WTC11 (cell line): Measurements from ENCODE around the gene KCND3. TPM values are rescaled to one million over a fixed set of nuclear protein-coding genes. Genes with fewer than 3 reads are reported as not detected.

ENCODE experiments used
- ATAC-seq: fragments of 200-7000 bp; cut with Tn5 transposase; 2 replicates; pipeline ENCODE4 v1.10.0; 2021; ENCODE audit warnings: mild to moderate bottlenecking, moderate library complexity
- CTCF ChIA-PET: fragments of 300-600 bp; sonication (Branson Sonifier 250); formaldehyde crosslinking; loops from one replicate; lab custom pipeline; 2021; ENCODE audit warnings: antibody characterized with exemption; lab: Charles Lee
- POLR2A ChIA-PET: fragments of 350-600 bp; sonication (Branson Sonifier 250); formaldehyde crosslinking; loops from one replicate; lab custom pipeline; 2021; ENCODE audit warnings: antibody characterized with exemption; lab: Charles Lee
- DNase-seq: peaks from one replicate; pipeline ENCODE4 v3.0.0; 2021; ENCODE audit warnings: low spot score
- H3K27ac Mint-ChIP-seq: 2 replicates; pipeline ENCODE4 v1.8.0; 2021; ENCODE audit warnings: mixed read lengths
- H3K27me3 Mint-ChIP-seq: 2 replicates; pipeline ENCODE4 v1.8.0; 2021; ENCODE audit warnings: low read depth, mild to moderate bottlenecking, moderate library complexity, mixed read lengths
- H3K36me3 Mint-ChIP-seq: 2 replicates; pipeline ENCODE4 v1.8.0; 2021; ENCODE audit warnings: mixed read lengths
- H3K4me1 Mint-ChIP-seq: 2 replicates; pipeline ENCODE4 v1.8.0; 2022; ENCODE audit warnings: mixed read lengths
- H3K4me3 Mint-ChIP-seq: 2 replicates; pipeline ENCODE4 v1.8.0; 2021; ENCODE audit warnings: mild to moderate bottlenecking, moderate library complexity, mixed read lengths
- H3K9me3 Mint-ChIP-seq: 2 replicates; pipeline ENCODE4 v1.8.0; 2021; ENCODE audit warnings: mixed read lengths
- AR ChIP-seq: fragments of 250-450 bp; sonication (Bioruptor Pico); IDR thresholded peaks from 2 replicates; pipeline ENCODE4 v1.9.0; 2021; ENCODE audit warnings: mild to moderate bottlenecking
- ATF6 ChIP-seq: sonication (generic); formaldehyde crosslinking; IDR thresholded peaks from 2 replicates; pipeline ENCODE4 v1.8.1; 2023; ENCODE audit warnings: mild to moderate bottlenecking, missing genetic modification reagents
- ETV6 ChIP-seq: sonication (generic); formaldehyde crosslinking; IDR thresholded peaks from 2 replicates; pipeline ENCODE4 v1.8.1; 2022; ENCODE audit warnings: mild to moderate bottlenecking, missing genetic modification reagents
- FOXP1 ChIP-seq: sonication (generic); formaldehyde crosslinking; IDR thresholded peaks from 2 replicates; pipeline ENCODE4 v1.8.0; 2022; ENCODE audit warnings: missing genetic modification reagents, mild to moderate bottlenecking, moderate library complexity, borderline replicate concordance
- GABPB1 ChIP-seq: sonication (generic); formaldehyde crosslinking; IDR thresholded peaks from 2 replicates; pipeline ENCODE4 v1.8.1; 2023; ENCODE audit warnings: mild to moderate bottlenecking, missing genetic modification reagents
- IRF2 ChIP-seq: sonication (generic); formaldehyde crosslinking; IDR thresholded peaks from 2 replicates; pipeline ENCODE4 v1.8.0; 2022; ENCODE audit warnings: low read depth, missing genetic modification reagents, borderline replicate concordance
- JAZF1 ChIP-seq: fragments of 250-450 bp; sonication (Bioruptor Pico); IDR thresholded peaks from 2 replicates; pipeline ENCODE4 v1.9.0; 2021; ENCODE audit warnings: moderate library complexity, mild to moderate bottlenecking, inconsistent platforms
- JUN ChIP-seq: sonication (generic); formaldehyde crosslinking; IDR thresholded peaks from 2 replicates; pipeline ENCODE4 v1.8.0; 2023; ENCODE audit warnings: mild to moderate bottlenecking, missing genetic modification reagents
- MLX ChIP-seq: sonication (generic); formaldehyde crosslinking; IDR thresholded peaks from 2 replicates; pipeline ENCODE4 v1.8.1; 2023; ENCODE audit warnings: mild to moderate bottlenecking, missing genetic modification reagents, moderate library complexity
- NR2C2 ChIP-seq: sonication (generic); formaldehyde crosslinking; IDR thresholded peaks from 2 replicates; pipeline ENCODE4 v1.8.0; 2022; ENCODE audit warnings: mild to moderate bottlenecking, missing genetic modification reagents
- SOX15 ChIP-seq: fragments of 250-450 bp; sonication (Bioruptor Pico); IDR thresholded peaks from 2 replicates; pipeline ENCODE4 v1.9.0; 2021; ENCODE audit warnings: mild to moderate bottlenecking
- TCF7 ChIP-seq: sonication (generic); formaldehyde crosslinking; IDR thresholded peaks from 2 replicates; pipeline ENCODE4 v1.8.0; 2022; ENCODE audit warnings: mild to moderate bottlenecking, low read depth, missing genetic modification reagents, moderate library complexity
- ZNF317 ChIP-seq: sonication (generic); formaldehyde crosslinking; IDR thresholded peaks from 2 replicates; pipeline ENCODE4 v1.8.1; 2023; ENCODE audit warnings: low read depth, mild to moderate bottlenecking, moderate library complexity, missing genetic modification reagents, borderline replicate concordance
- ZNF396 ChIP-seq: fragments of 250-450 bp; sonication (Bioruptor Pico); IDR thresholded peaks from 2 replicates; pipeline ENCODE4 v1.8.0; 2021; ENCODE audit warnings: mild to moderate bottlenecking, moderate library complexity, borderline replicate concordance
- ZNF532 ChIP-seq: fragments of 250-450 bp; sonication (Bioruptor Pico); IDR thresholded peaks from 2 replicates; pipeline ENCODE4 v1.9.0; 2021; ENCODE audit warnings: mild to moderate bottlenecking, borderline replicate concordance
- ZNF671 ChIP-seq: fragments of 250-450 bp; sonication (Bioruptor Pico); IDR thresholded peaks from 2 replicates; pipeline ENCODE4 v1.8.0; 2021; ENCODE audit warnings: mild to moderate bottlenecking
- total RNA-seq: library from RNA; stranded (reverse); gene quantifications from 3 replicates; pipeline ENCODE4 v1.2.3, GENCODE V29; 2021
- TF ChIP-seq, protein P1 (sequence below): sonication (generic); formaldehyde crosslinking; conservative IDR thresholded peaks from 2 replicates; pipeline ENCODE4 v1.8.1; 2022; ENCODE audit warnings: mild to moderate bottlenecking, missing genetic modification reagents

KCND3 gene
- total RNA-seq, 1 experiment from 2014 or later: 0.35 TPM

GRCh38 chr1:111982428-111982827 lies 7.0 kb downstream of the KCND3 start (continued):
- TF ChIP-seq GABPB1 (no peak), MLX (CRISPR knock-in tag) (no peak), IRF2 (CRISPR knock-in tag) (no peak), ATF6 (CRISPR knock-in tag) (no peak), AR (no peak)

- Mint-ChIP-seq H3K27ac (no peak overlapping the region), H3K27me3 (peaks cover 42% of the 10 kb centered on the region), H3K4me3 (no peak overlapping the region), H3K9me3 (peaks cover 7% of the 10 kb centered on the region), H3K36me3 (no peaks in the 10 kb centered on the region), H3K4me1 (peaks cover 17% of the 10 kb centered on the region)
- DNase-seq (no peak), ATAC-seq (no peak)
- ChIA-PET POLR2A (no interaction called here), CTCF (interaction anchor here (0.8 to 1.5 kb wide), 2 partner anchors 9 to 19 kb away, joined by 3 read pairs; no protein-coding TSS in a partner anchor)
- TF ChIP-seq SOX15 (CRISPR knock-in tag): no peak
- no peak for TF ChIP-seq FOXP1 (CRISPR knock-in tag)
Measured at GRCh38 chr1:111981871-111982270, 7.6 kb downstream of the KCND3 start.

- Mint-ChIP-seq H3K27me3 (peaks cover 34% of the 10 kb centered on the region), H3K36me3 (no peaks in the 10 kb centered on the region), H3K4me3 (no peak overlapping the region), H3K9me3 (peaks cover 7% of the 10 kb centered on the region), H3K27ac (no peak overlapping the region), H3K4me1 (peaks cover 19% of the 10 kb centered on the region)
- TF ChIP-seq ZNF671 (no peak), ZNF532 (CRISPR knock-in tag) (no peak), JAZF1 (CRISPR knock-in tag) (no peak), ZNF317 (CRISPR knock-in tag) (no peak), JUN (CRISPR knock-in tag) (no peak), ZNF396 (CRISPR knock-in tag) (no peak), ETV6 (no peak), NR2C2 (CRISPR knock-in tag) (no peak), TCF7 (CRISPR knock-in tag) (no peak)
- TF ChIP-seq, protein P1, sequence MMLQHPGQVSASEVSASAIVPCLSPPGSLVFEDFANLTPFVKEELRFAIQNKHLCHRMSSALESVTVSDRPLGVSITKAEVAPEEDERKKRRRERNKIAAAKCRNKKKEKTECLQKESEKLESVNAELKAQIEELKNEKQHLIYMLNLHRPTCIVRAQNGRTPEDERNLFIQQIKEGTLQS (CRISPR knock-in tag): no peak
- CTCF ChIA-PET: interaction anchor here (1.5 kb wide), 1 partner anchor 10 kb away, joined by 3 read pairs; no protein-coding TSS in a partner anchor
- no peak for ATAC-seq
- POLR2A ChIA-PET: no interaction called here
- no peak for DNase-seq
Measured at GRCh38 chr1:111981090-111981489, 8.4 kb downstream of the KCND3 start.
